Transverse colon (tissue), 4 donors: ENCODE measurements around the gene DOCK6. TPM values are rescaled to one million over a fixed set of nuclear protein-coding genes. Genes with fewer than 3 reads are reported as not detected.

ENCODE experiments used
- DNase-seq: peaks from one replicate; pipeline ENCODE4 v3.0.0-alpha.2; 2019
- H3K27ac ChIP-seq, 4 donors: fragments of 200-600 bp; sonication (generic); 2 replicates each; pipeline ENCODE4 v1.5.1; 2016 to 2018; ENCODE audit warnings: inconsistent platforms in 4 of 4
- H3K27me3 ChIP-seq: fragments of 200-600 bp; sonication (generic); 2 replicates; pipeline ENCODE4 v1.5.1; 2017; ENCODE audit warnings: inconsistent platforms
- H3K36me3 ChIP-seq, 4 donors: fragments of 200-600 bp; sonication (generic); 2 replicates each; pipeline ENCODE4 v1.5.1; 2017 to 2019; ENCODE audit warnings: inconsistent platforms in 4 of 4
- H3K4me1 ChIP-seq, 4 donors: fragments of 200-600 bp; sonication (generic); 2 replicates each; pipeline ENCODE4 v1.5.1; 2017 to 2020; ENCODE audit warnings: inconsistent platforms in 4 of 4
- H3K4me3 ChIP-seq, 4 donors: fragments of 200-600 bp; sonication (generic); 1 replicate in 1 of 4; 2 replicates in 3 of 4; pipeline versions ENCODE4 v1.5.1 to v1.6.1; 2017 to 2019; ENCODE audit warnings: inconsistent platforms in 4 of 4
- H3K9me3 ChIP-seq, 2 donors: fragments of 200-600 bp; sonication (generic); 2 replicates each; pipeline ENCODE4 v1.5.1; 2017 to 2019; ENCODE audit warnings: inconsistent platforms in 2 of 2
- EP300 ChIP-seq: sonication (generic); formaldehyde crosslinking; IDR thresholded peaks from one replicate; pipeline ENCODE4 v1.6.1; 2017; ENCODE audit warnings: antibody characterized with exemption, low read depth
- POLR2A ChIP-seq: fragments of 450-650 bp; IDR thresholded peaks from one replicate; pipeline ENCODE4 v1.6.1; 2016; ENCODE audit warnings: antibody characterized with exemption, mild to moderate bottlenecking, moderate library complexity
- POLR2AphosphoS5 ChIP-seq, 3 donors: sonication (generic); formaldehyde crosslinking; IDR thresholded peaks; one replicate each; pipeline ENCODE4 v1.6.1; 2016; ENCODE audit warnings: antibody characterized with exemption in 3 of 3
- WGBS, 2 donors: methylation state at CpG; one replicate each; pipeline ENCODE4 v1.1.5; 2018; ENCODE audit warnings: low coverage in 1 of 2; 5-methylcytosine and 5-hydroxymethylcytosine counted together
- in situ Hi-C, 4 donors: fragments of 200-750 bp; cut with MboI; loops; one replicate each; pipeline versions ENCODE4 v1.15.0 to v1.15.1; 2017; ENCODE audit warnings: low sequenced_read_pairs in 3 of 4, low pct_ligation_motif_present in 1 of 4, low pct_unique_long_range_greater_than_20kb in 1 of 4
- intact Hi-C: fragments of 100-400 bp; cut with DNase I; formaldehyde crosslinking; loops from one replicate; pipeline ENCODE4 v1.15.1; 2023; ENCODE audit warnings: low total_unique reads
- total RNA-seq, 4 donors: library from RNA; depleted of rRNA; stranded (reverse); fragments of >200 nt; gene quantifications; one replicate each; pipeline ENCODE4 v1.1.0, GENCODE V29; 2016
- TF ChIP-seq, protein P1 (sequence below), 5 experiments: fragments of 200-600 bp in 3 of 5; fragments of 450-650 bp in 2 of 5; sonication (generic) in 3 of 5; IDR thresholded peaks; 1 replicate in 2 of 5; 2 replicates in 3 of 5; pipeline ENCODE4 v1.5.1; 2016 to 2017; ENCODE audit warnings: antibody characterized with exemption in 5 of 5, inconsistent platforms in 3 of 5, mild to moderate bottlenecking in 2 of 5, moderate library complexity in 1 of 5

Gene DOCK6
- total RNA-seq, 4 donors from 2014 or later, result 66.4 to 268 (median 78.4) TPM

DNA sequence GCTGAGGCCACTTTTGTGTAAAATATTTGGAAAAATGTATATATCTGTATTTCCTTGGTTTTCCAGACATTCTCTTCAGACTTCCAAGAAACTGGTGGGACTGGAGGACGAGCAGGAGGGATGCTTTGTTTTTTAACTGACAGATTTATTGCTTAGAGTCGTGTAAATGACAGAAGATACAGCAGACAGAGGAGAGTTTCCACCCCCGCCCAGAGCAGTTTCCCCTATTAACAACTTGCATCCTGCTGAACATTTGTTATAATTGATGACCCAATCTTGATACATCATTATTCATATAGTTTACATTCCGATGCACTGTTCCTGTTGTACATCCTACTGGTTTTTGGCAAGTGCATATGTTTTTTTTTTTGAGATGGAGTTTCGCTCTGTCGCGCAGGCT, 7.1 kb upstream of the DOCK6 start:
- no peaks in the 10 kb centered on the region for H3K27me3 ChIP-seq
- H3K4me3 ChIP-seq, result no peak overlapping the region
- H3K27ac ChIP-seq, result peak overlapping the region; percentile 43 to 58 (median 54)
- H3K36me3 ChIP-seq, result no peaks in the 10 kb centered on the region
- TF ChIP-seq POLR2A (no peak), EP300 (no peak), POLR2AphosphoS5 (IDR thresholded peaks at IDR 0.05) (no peak)
- TF ChIP-seq, protein P1, sequence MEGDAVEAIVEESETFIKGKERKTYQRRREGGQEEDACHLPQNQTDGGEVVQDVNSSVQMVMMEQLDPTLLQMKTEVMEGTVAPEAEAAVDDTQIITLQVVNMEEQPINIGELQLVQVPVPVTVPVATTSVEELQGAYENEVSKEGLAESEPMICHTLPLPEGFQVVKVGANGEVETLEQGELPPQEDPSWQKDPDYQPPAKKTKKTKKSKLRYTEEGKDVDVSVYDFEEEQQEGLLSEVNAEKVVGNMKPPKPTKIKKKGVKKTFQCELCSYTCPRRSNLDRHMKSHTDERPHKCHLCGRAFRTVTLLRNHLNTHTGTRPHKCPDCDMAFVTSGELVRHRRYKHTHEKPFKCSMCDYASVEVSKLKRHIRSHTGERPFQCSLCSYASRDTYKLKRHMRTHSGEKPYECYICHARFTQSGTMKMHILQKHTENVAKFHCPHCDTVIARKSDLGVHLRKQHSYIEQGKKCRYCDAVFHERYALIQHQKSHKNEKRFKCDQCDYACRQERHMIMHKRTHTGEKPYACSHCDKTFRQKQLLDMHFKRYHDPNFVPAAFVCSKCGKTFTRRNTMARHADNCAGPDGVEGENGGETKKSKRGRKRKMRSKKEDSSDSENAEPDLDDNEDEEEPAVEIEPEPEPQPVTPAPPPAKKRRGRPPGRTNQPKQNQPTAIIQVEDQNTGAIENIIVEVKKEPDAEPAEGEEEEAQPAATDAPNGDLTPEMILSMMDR (IDR thresholded peaks at IDR 0.05), result no peak
- WGBS, 2 donors, result 47% methylated on average over 7 of the region's 7 CpGs; no CpG with 5 or more reads in 1 of the 2 donors
- in situ Hi-C loops (no loop called here), intact Hi-C loops (no loop called here)
- no peaks in the 10 kb centered on the region for H3K9me3 ChIP-seq
- peaks cover 0 to 32% (median 25%) of the 10 kb centered on the region in 4 donors for H3K4me1 ChIP-seq
- no peak for DNase-seq

DNA sequence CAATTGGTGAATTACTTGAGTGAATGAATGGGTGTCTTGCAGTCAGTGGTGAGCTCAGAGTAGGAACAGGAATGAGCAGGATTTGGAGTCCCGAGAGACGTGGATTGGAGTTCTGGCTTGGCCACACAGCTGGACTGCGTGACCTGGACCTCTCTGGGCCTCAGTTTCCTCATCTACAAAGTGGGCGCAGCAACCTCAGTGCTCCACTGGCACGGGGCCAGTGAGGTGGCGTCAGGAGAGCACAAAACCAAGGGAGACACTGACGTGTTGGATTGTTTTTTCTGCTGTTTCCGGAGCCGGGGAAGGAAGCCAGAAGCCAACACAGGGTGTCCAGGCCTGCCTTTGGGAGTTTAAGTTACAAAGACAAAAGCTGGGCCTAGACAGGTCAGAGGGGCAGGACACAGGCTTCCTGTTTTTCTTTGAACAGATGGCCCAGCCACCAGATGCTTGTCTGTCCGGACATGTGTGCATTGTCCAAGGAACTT, 6.5 kb upstream of the DOCK6 start:
- no peak overlapping the region for H3K4me3 ChIP-seq
- WGBS, 2 donors, result 25 to 33% methylated on average over 1 to 10 of the region's 10 CpGs

DNA sequence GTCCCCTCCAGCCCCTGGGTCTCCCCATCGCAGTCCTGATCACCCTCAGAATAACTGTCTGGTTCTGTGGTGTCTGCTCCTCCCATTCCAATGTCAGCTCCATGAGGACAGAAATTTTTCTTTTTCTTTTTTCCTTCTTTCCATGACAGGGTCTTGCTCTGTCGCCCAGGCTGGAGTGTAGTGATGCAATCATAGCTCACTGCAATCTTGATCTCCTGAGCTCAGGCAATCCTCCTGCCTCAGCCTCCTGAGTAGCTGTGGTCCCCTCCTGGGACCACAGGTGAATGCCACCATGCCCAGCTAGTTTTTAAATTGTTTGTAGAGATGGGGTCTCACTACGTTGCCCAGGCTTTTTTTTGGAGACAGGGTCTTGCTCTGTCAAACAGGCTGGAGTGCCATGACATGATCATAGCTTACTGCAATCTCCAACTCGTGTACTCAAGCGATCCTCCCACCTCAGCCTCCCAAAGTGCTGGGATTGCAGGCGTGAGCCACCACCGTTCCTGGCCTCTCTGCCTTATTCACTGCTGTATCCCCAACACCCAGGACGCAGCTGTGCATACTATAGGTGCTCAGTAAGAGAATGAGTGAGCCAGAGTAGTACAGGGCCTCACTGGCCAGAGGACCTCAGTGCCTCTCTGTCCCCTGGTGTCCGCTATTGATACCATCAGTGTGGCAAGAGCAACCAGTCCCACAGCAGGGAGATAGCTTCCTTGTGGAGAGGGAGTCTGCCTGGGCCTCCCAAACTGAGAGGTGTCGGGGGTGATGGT, 5.2 kb upstream of the DOCK6 start:
- in situ Hi-C loops (no loop called here), intact Hi-C loops (no loop called here)
- Histone ChIP-seq H3K4me1 (peaks cover 7 to 43% (median 32%) of the 10 kb centered on the region in 4 donors), H3K27ac (peak overlapping the region in 1 of 4 donors; percentile 58), H3K27me3 (no peaks in the 10 kb centered on the region), H3K36me3 (no peaks in the 10 kb centered on the region), H3K9me3 (no peaks in the 10 kb centered on the region), H3K4me3 (no peak overlapping the region)
- TF ChIP-seq POLR2A (no peak), POLR2AphosphoS5 (IDR thresholded peaks at IDR 0.05) (no peak), EP300 (no peak)
- TF ChIP-seq, protein P1 (IDR thresholded peaks at IDR 0.05), result no peak
- WGBS, 2 donors, result 88 to 90% methylated on average over 2 to 10 of the region's 10 CpGs
- DNase-seq, result no peak

More for the DNA sequence above, 6.5 kb upstream of the DOCK6 start:
- no peaks in the 10 kb centered on the region for H3K9me3 ChIP-seq
- intact Hi-C loops (no loop called here), in situ Hi-C loops (no loop called here)
- no peaks in the 10 kb centered on the region for H3K36me3 ChIP-seq
- TF ChIP-seq POLR2A (no peak), POLR2AphosphoS5 (IDR thresholded peaks at IDR 0.05) (peak; percentile 25 to 37 (median 35))
- peak overlapping the region; percentile 43 to 58 (median 54) for H3K27ac ChIP-seq
- DNase-seq, result peak; percentile 30
- peaks cover 0 to 36% (median 26%) of the 10 kb centered on the region in 4 donors for H3K4me1 ChIP-seq
- H3K27me3 ChIP-seq, result no peaks in the 10 kb centered on the region

DNA sequence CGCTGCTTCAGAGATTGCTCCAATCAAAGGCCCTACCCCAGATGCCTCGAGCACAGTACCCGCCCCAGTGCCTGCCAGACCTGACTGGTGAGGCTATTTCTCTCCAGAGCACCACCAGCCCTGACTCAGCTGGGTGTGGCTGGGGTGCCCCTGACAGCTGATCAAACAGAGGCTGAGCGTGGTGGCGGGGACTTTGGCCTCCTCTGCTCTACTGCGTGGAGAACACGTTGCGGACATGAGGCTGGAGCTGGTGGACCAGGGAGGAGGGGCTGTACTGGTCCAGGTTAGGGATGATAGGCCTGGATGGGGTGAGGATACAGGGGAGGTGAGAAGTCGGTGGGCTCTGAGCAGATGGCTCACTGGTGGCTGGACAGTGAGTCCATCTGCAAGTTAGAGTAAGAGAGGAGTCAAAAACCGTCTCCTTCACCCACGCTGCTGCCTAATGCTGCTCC, 3.5 kb upstream of the DOCK6 start:
- Histone ChIP-seq H3K4me3 (no peak overlapping the region), H3K4me1 (peaks cover 7 to 49% (median 39%) of the 10 kb centered on the region in 4 donors), H3K27ac (peak overlapping the region; percentile 82 to 91 (median 86)), H3K9me3 (no peaks in the 10 kb centered on the region), H3K36me3 (no peaks in the 10 kb centered on the region), H3K27me3 (no peaks in the 10 kb centered on the region)
- DNase-seq, result peak; percentile 95
- intact Hi-C loops, result no loop called here
- TF ChIP-seq EP300 (peak; percentile 72), POLR2AphosphoS5 (IDR thresholded peaks at IDR 0.05) (peak; percentile 53 to 92 (median 90)), POLR2A (peak; percentile 73)
- TF ChIP-seq, protein P1 (IDR thresholded peaks at IDR 0.05), result no peak
- in situ Hi-C loops, result no loop called here
- 46% methylated on average over 11 of the region's 11 CpGs; no CpG with 5 or more reads in 1 of the 2 donors for WGBS, 2 donors
